Stimulated activated CD4-positive, alpha-beta T cell treated with anti-CD3 and anti-CD28 coated beads, Interleukin-4, amount 100 ng/mL, for 24 hours (primary cell): ENCODE measurements around the gene CYP11A1.

ENCODE experiments used
- DNase-seq: peaks from one replicate; pipeline ENCODE4 v3.0.0-alpha.2; 2020

CYP11A1 gene

GRCh38 chr15:74340150-74340549 is 27.3 kb downstream of the CYP11A1 start:
- DNase-seq: no peak

- no peak for DNase-seq
Observed at GRCh38 chr15:74339371-74339770, 28.1 kb downstream of the CYP11A1 start.

GRCh38 chr15:74338676-74339075 is 28.8 kb downstream of the CYP11A1 start:
- no peak for DNase-seq

GRCh38 chr15:74337607-74338211 is 29.7 kb downstream of the CYP11A1 start:
- DNase-seq: no peak

GRCh38 chr15:74337146-74337545 is 30.3 kb downstream of the CYP11A1 start:
- DNase-seq: no peak

GRCh38 chr15:74336061-74337005 is 31.1 kb downstream of the CYP11A1 start:
- no peak for DNase-seq

GRCh38 chr15:74335396-74335795 is 32.0 kb downstream of the CYP11A1 start:
- DNase-seq: no peak

GRCh38 chr15:74334127-74334526 is 33.3 kb downstream of the CYP11A1 start:
- no peak for DNase-seq

- no peak for DNase-seq
Observed at GRCh38 chr15:74333662-74334061, 33.8 kb downstream of the CYP11A1 start.

- no peak for DNase-seq
Observed at GRCh38 chr15:74333093-74333492, 34.4 kb downstream of the CYP11A1 start.

GRCh38 chr15:74332611-74333010 is 34.8 kb downstream of the CYP11A1 start:
- no peak for DNase-seq

GRCh38 chr15:74332011-74332410 is 35.4 kb downstream of the CYP11A1 start:
- DNase-seq: no peak

GRCh38 chr15:74330861-74331408 is 36.5 kb downstream of the CYP11A1 start:
- no peak for DNase-seq

GRCh38 chr15:74328331-74329056 is 39.0 kb downstream of the CYP11A1 start:
- DNase-seq: no peak

- DNase-seq: no peak
Observed at GRCh38 chr15:74327756-74328155, 39.7 kb downstream of the CYP11A1 start.

GRCh38 chr15:74326746-74327145 is 40.7 kb downstream of the CYP11A1 start:
- DNase-seq: no peak

- no peak for DNase-seq
Observed at GRCh38 chr15:74324714-74325113, 42.7 kb downstream of the CYP11A1 start.

- peak; percentile 63 for DNase-seq
Observed at GRCh38 chr15:74322558-74323180, 44.8 kb downstream of the CYP11A1 start.

- peak; percentile 33 for DNase-seq
Observed at GRCh38 chr15:74320352-74321247, 46.8 kb downstream of the CYP11A1 start.

GRCh38 chr15:74319596-74320351 is 47.7 kb downstream of the CYP11A1 start:
- no peak for DNase-seq

- DNase-seq: no peak
Observed at GRCh38 chr15:74319138-74319460, 48.3 kb downstream of the CYP11A1 start.
